Esophagus squamous epithelium (tissue), 5 donors: ENCODE results near the gene C1orf210. TPM values are rescaled to one million over a fixed set of nuclear protein-coding genes. Genes with fewer than 3 reads are reported as not detected.

Experiments used
- DNase-seq: peaks from one replicate; lab custom pipeline; 2025; lab: John Stamatoyannopoulos, UW
- H3K27ac ChIP-seq, 4 donors: fragments of 200-600 bp; sonication (generic); one replicate each; pipeline ENCODE4 v1.5.1; 2016 to 2019; ENCODE audit warnings: mild to moderate bottlenecking in 1 of 4
- H3K27me3 ChIP-seq, 4 donors: fragments of 200-600 bp; sonication (generic); 1 replicate in 3 of 4; 2 replicates in 1 of 4; pipeline versions ENCODE4 v1.5.1 to v1.6.0; 2017 to 2021; ENCODE audit warnings: antibody characterized with exemption in 1 of 4
- H3K36me3 ChIP-seq, 3 donors: fragments of 200-600 bp; sonication (generic); one replicate each; pipeline ENCODE4 v1.5.1; 2016 to 2019
- H3K4me1 ChIP-seq, 3 donors: fragments of 200-600 bp; sonication (generic); one replicate each; pipeline ENCODE4 v1.5.1; 2017 to 2019
- H3K4me3 ChIP-seq, 4 donors: fragments of 200-600 bp; sonication (generic); 1 replicate in 3 of 4; 2 replicates in 1 of 4; pipeline ENCODE4 v1.5.1; 2016 to 2019; ENCODE audit warnings: mild to moderate bottlenecking in 2 of 4, moderate library complexity in 1 of 4
- H3K9me3 ChIP-seq, 3 donors: fragments of 200-600 bp; sonication (generic); one replicate each; pipeline ENCODE4 v1.5.1; 2016 to 2019
- POLR2A ChIP-seq, 4 donors: fragments of 450-650 bp; IDR thresholded peaks; one replicate each; pipeline ENCODE4 v1.6.1; 2017; ENCODE audit warnings: antibody characterized with exemption in 4 of 4, mild to moderate bottlenecking in 4 of 4, moderate library complexity in 3 of 4
- WGBS, 2 donors: methylation state at CpG; one replicate each; pipeline ENCODE4 v1.1.5; 2018; 5-methylcytosine and 5-hydroxymethylcytosine counted together
- intact Hi-C: fragments of 100-400 bp; cut with DNase I; formaldehyde crosslinking; loops from one replicate; pipeline ENCODE4 v1.15.0; 2022
- total RNA-seq, 4 donors: library from RNA; depleted of rRNA; stranded (reverse); fragments of >200 nt; gene quantifications; one replicate each; pipeline ENCODE4 v1.1.0, GENCODE V29; 2016
- TF ChIP-seq, protein P1 (sequence below), 6 experiments: fragments of 450-650 bp in 4 of 6; fragments of 200-600 bp in 2 of 6; sonication (generic) in 2 of 6; IDR thresholded peaks; one replicate each; pipeline ENCODE4 v1.5.1; 2016 to 2019; ENCODE audit warnings: antibody characterized with exemption in 6 of 6, mild to moderate bottlenecking in 4 of 6, moderate library complexity in 4 of 6
- donor health status: DM: yes; HTN: yes; CAD: no.

Gene C1orf210
- total RNA-seq, 4 donors from 2014 or later, result 7.9 to 16.2 (median 11.4) TPM

DNA sequence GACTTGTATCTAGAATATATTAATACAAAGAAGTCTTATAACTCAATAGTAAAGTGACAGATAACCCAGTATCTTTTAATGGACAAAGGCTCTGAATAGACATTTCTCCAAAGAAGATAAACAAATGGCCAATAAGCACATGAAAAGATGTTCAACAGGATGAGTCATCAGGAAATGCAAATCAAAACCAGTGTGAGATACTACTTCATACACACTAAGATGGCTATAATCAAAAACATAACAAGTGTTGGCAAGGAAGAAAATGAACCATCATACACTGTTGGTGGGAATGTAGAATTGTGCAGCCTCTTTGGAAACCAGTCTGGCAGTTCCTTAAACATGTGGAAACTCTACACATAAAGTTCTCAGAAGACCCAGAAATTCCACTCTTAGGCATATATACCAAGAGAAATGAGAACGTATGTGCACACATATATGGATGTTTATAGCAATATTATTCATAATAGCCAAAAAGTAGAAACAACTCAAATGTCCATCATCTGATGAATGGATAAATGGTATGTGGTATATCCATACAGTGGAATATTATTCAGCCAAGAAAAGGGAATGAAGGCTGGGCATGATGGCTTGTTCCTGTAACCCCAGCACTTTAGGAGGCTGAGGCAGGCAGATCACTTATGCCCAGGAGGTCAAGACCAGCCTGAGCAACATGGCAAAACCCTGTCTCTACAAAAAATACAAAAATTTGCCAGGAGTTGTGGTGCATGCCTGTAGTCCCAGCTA is 42.3 kb upstream of the C1orf210 start:
- Histone ChIP-seq H3K27me3 (no peaks in the 10 kb centered on the region), H3K4me1 (peaks cover 10 to 12% (median 11%) of the 10 kb centered on the region in 3 donors), H3K4me3 (no peak overlapping the region), H3K27ac (no peak overlapping the region), H3K36me3 (no peaks in the 10 kb centered on the region), H3K9me3 (peaks cover 0 to 12% (median 0%) of the 10 kb centered on the region in 3 donors)
- intact Hi-C loops, result no loop called here
- 86 to 89% methylated on average over 1 of the region's 1 CpG for WGBS, 2 donors
- DNase-seq, result no peak
- no peak for TF ChIP-seq POLR2A (IDR thresholded peaks at IDR 0.05)
- TF ChIP-seq, protein P1, sequence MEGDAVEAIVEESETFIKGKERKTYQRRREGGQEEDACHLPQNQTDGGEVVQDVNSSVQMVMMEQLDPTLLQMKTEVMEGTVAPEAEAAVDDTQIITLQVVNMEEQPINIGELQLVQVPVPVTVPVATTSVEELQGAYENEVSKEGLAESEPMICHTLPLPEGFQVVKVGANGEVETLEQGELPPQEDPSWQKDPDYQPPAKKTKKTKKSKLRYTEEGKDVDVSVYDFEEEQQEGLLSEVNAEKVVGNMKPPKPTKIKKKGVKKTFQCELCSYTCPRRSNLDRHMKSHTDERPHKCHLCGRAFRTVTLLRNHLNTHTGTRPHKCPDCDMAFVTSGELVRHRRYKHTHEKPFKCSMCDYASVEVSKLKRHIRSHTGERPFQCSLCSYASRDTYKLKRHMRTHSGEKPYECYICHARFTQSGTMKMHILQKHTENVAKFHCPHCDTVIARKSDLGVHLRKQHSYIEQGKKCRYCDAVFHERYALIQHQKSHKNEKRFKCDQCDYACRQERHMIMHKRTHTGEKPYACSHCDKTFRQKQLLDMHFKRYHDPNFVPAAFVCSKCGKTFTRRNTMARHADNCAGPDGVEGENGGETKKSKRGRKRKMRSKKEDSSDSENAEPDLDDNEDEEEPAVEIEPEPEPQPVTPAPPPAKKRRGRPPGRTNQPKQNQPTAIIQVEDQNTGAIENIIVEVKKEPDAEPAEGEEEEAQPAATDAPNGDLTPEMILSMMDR (IDR thresholded peaks at IDR 0.05), result no peak

DNA sequence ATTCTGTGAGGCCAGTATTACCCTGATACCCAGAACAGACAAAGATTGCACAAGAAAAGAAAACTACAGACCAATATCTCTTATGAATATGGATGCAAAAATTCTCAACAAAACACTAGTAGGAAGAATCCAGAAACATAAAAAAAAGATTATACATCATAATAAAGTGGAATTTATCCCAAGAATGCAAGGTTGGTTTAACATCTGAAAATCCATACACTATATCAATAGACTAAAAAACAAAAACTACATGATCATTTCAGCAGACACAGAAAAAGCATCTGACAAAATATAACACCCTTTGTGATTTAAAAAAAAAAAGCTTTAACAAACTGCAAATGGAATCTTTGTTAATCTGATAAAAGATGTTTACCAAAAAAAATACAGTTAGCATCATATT is 40.0 kb upstream of the C1orf210 start:
- TF ChIP-seq, protein P1 (IDR thresholded peaks at IDR 0.05), result no peak
- TF ChIP-seq POLR2A (IDR thresholded peaks at IDR 0.05), result no peak

DNA sequence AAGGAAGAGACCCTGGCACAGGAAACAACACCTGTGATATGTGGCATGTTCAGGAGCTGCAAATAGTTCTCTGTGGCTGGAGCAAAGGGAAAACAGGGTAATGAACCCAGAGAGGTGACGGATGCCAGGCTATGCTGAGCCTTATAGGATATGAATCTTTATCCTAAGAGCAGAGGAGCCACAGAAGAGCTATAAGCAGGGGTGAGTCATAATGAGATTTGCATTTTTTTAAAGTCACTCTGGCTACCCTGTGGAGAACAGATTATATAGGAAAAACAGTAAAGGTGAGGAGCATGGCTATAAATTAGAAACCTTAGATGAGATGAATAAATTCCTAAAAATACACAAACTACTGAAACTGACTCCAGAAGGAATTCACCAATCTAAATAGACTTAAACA is 39.4 kb upstream of the C1orf210 start:
- peaks cover 0 to 12% (median 0%) of the 10 kb centered on the region in 3 donors for H3K9me3 ChIP-seq
- TF ChIP-seq POLR2A (IDR thresholded peaks at IDR 0.05), result no peak
- TF ChIP-seq, protein P1 (IDR thresholded peaks at IDR 0.05), result no peak
- no peaks in the 10 kb centered on the region for H3K27me3 ChIP-seq
- H3K27ac ChIP-seq, result no peak overlapping the region
- DNase-seq, result no peak
- intact Hi-C loops, result no loop called here
- H3K4me3 ChIP-seq, result no peak overlapping the region
- H3K36me3 ChIP-seq, result peaks cover 0 to 7% (median 0%) of the 10 kb centered on the region in 3 donors
- H3K4me1 ChIP-seq, result peaks cover 2 to 4% (median 2%) of the 10 kb centered on the region in 3 donors
- 84 to 93% methylated on average over 1 of the region's 1 CpG for WGBS, 2 donors

More for the DNA sequence above, 40.0 kb upstream of the C1orf210 start:
- Histone ChIP-seq H3K9me3 (peaks cover 0 to 12% (median 0%) of the 10 kb centered on the region in 3 donors), H3K4me3 (no peak overlapping the region), H3K36me3 (peaks cover 0 to 7% (median 0%) of the 10 kb centered on the region in 3 donors), H3K4me1 (peaks cover 8 to 9% (median 8%) of the 10 kb centered on the region in 3 donors), H3K27me3 (no peaks in the 10 kb centered on the region), H3K27ac (no peak overlapping the region)
- no peak for DNase-seq
- intact Hi-C loops, result no loop called here

GRCh38 chr1:43322506-43322905 is 37.1 kb upstream of the C1orf210 start:
- H3K36me3 ChIP-seq, result peaks cover 0 to 7% (median 0%) of the 10 kb centered on the region in 3 donors
- H3K27me3 ChIP-seq, result no peaks in the 10 kb centered on the region
- no peak overlapping the region for H3K27ac ChIP-seq
- no peaks in the 10 kb centered on the region for H3K4me1 ChIP-seq
- intact Hi-C loops, result no loop called here
- H3K9me3 ChIP-seq, result peaks cover 0 to 12% (median 0%) of the 10 kb centered on the region in 3 donors
- no peak overlapping the region for H3K4me3 ChIP-seq
- no peak for TF ChIP-seq POLR2A (IDR thresholded peaks at IDR 0.05)
- TF ChIP-seq, protein P1 (IDR thresholded peaks at IDR 0.05), result no peak
- 84 to 85% methylated on average over 4 to 5 of the region's 5 CpGs for WGBS, 2 donors
- no peak for DNase-seq

DNA sequence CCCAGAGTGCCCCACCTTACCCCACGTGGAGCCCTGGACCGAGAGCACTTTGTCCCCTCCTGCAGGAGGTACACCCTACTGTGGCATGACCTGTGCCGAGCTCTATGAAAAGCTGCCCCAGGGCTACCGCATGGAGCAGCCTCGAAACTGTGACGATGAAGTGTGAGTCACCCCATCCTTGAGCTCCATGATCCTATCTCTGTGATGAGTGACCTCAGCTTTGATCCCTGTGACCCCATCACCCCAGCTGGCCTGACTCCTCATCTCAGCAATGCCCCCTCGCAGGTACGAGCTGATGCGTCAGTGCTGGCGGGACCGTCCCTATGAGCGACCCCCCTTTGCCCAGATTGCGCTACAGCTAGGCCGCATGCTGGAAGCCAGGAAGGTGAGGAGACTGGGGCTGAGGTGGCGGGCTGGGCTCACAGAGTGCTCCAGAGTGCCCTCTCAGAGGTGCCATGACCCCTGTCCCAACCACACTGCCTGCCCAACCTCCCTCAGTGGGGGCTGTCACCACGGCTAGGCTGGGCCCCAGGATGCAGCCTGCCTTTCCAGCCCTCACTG is 36.0 kb upstream of the C1orf210 start:
- intact Hi-C loops, result no loop called here
- no peak for TF ChIP-seq POLR2A (IDR thresholded peaks at IDR 0.05)
- TF ChIP-seq, protein P1 (IDR thresholded peaks at IDR 0.05), result no peak

More for the DNA sequence above, 36.0 kb upstream of the C1orf210 start:
- H3K4me3 ChIP-seq, result no peak overlapping the region
- no peaks in the 10 kb centered on the region for H3K4me1 ChIP-seq
- no peak overlapping the region for H3K27ac ChIP-seq
- no peak for DNase-seq
- no peaks in the 10 kb centered on the region for H3K27me3 ChIP-seq
- peaks cover 0 to 12% (median 0%) of the 10 kb centered on the region in 3 donors for H3K9me3 ChIP-seq
- peaks cover 0 to 7% (median 0%) of the 10 kb centered on the region in 3 donors for H3K36me3 ChIP-seq
- 80 to 93% methylated on average over 11 to 15 of the region's 16 CpGs for WGBS, 2 donors
